ENCODE measurements around the gene WDR18. TPM values are rescaled to one million over a fixed set of nuclear protein-coding genes. Genes with fewer than 3 reads are reported as not detected.

Gene WDR18
- total RNA-seq, 1 donor from 2014 or later: 20.6 TPM

DNA sequence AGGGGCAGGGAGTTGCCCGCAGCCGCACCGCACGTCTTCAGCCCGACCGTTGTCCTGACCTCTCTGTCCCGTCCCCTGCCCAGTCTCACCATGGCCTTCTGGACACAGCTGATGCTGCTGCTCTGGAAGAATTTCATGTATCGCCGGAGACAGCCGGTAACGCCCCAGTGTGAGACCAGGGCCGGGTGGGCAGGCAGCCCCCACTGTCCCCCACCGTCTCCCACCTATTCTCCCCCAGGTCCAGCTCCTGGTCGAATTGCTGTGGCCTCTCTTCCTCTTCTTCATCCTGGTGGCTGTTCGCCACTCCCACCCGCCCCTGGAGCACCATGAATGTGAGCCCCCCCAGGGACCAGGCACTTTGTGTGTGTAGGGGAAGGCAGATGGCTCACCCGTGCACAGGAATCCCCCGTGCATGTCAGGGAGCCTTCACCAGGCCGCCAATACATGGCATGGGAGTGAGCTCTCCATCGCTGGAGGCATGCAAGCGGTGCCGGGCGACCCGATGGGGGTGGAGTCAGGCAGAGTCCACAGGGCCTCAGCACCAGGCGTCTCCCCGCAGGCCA lies 57.2 kb downstream of the WDR18 start:
- DNase-seq (ENCODE audit: low spot score): no peak

- DNase-seq (ENCODE audit: low spot score): no peak
Measured at GRCh38 chr19:1041835-1042685, 57.9 kb downstream of the WDR18 start.

DNA sequence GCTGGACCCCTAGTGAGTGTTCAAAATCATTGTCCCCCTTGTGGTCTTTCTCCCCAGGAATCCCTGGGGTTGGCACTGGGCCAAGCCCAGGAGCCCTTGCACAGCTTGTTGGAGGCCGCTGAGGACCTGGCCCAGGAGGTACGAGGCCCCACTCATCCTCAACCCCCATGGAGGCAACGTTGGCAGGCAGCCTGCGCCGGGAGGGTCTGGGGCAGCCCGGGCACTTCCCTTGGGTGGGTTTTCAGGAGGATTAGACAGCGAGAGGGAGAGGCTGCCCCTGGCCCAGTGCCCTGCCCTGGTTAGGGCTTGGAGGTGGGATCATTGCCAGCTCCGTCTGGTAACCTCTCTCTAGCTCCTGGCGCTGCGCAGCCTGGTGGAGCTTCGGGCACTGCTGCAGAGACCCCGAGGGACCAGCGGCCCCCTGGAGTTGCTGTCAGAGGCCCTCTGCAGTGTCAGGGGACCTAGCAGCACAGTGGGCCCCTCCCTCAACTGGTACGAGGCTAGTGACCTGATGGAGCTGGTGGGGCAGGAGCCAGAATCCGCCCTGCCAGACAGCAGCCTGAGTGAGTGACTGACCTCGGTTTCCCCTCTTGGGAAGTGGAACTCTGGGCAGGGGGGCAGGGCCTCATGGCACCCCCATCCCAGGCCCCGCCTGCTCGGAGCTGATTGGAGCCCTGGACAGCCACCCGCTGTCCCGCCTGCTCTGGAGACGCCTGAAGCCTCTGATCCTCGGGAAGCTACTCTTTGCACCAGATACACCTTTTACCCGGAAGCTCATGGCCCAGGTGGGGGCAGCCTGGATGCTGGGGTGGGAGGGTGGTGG lies 58.8 kb downstream of the WDR18 start:
- no peak for DNase-seq (ENCODE audit: low spot score)

Other genes starting within 250 kb of the WDR18 start
- gene MISP, start 233.2 kb upstream of the WDR18 start, total RNA-seq: 0.67 TPM
- 236 TPM for gene PTBP1, start 186.9 kb upstream of the WDR18 start, total RNA-seq
- not detected for gene PLPPR3, start 162.4 kb upstream of the WDR18 start, total RNA-seq
- 0.39 TPM for gene AZU1, start 156.5 kb upstream of the WDR18 start, total RNA-seq
- gene PRTN3, start 143.3 kb upstream of the WDR18 start, total RNA-seq: 0.32 TPM
- 1.3 TPM for gene ELANE, start 132.0 kb upstream of the WDR18 start, total RNA-seq
- gene CFD, start 124.7 kb upstream of the WDR18 start, total RNA-seq: 1,010 TPM
- gene MED16, start 91.2 kb upstream of the WDR18 start, total RNA-seq: 28.8 TPM
- gene RNU6-9, start 90.9 kb upstream of the WDR18 start, total RNA-seq: not detected
- gene R3HDM4, start 71.1 kb upstream of the WDR18 start, total RNA-seq: 48.2 TPM
- not detected for gene KISS1R, start 67.0 kb upstream of the WDR18 start, total RNA-seq
- gene ARID3A, start 58.3 kb upstream of the WDR18 start, total RNA-seq: 19.5 TPM
- 0.16 TPM for gene GRIN3B, start 16.1 kb downstream of the WDR18 start, total RNA-seq
- gene TMEM259, start 36.8 kb downstream of the WDR18 start, total RNA-seq: 143 TPM
- gene RNU6-2, start 37.2 kb downstream of the WDR18 start, total RNA-seq: not detected
- 124 TPM for gene CNN2, start 42.3 kb downstream of the WDR18 start, total RNA-seq
- gene ABCA7, start 55.8 kb downstream of the WDR18 start, total RNA-seq: 19.9 TPM
- gene ARHGAP45, start 82.8 kb downstream of the WDR18 start, total RNA-seq: 25.5 TPM
- 205 TPM for gene POLR2E, start 111.0 kb downstream of the WDR18 start, total RNA-seq
- gene GPX4, start 119.6 kb downstream of the WDR18 start, total RNA-seq: 920 TPM
- gene SBNO2, start 189.9 kb downstream of the WDR18 start, total RNA-seq: 139 TPM
- 60.8 TPM for gene STK11, start 221.4 kb downstream of the WDR18 start, total RNA-seq